B cell (primary cell): ENCODE data around the gene ID3. TPM values are rescaled to one million over a fixed set of nuclear protein-coding genes. Genes with fewer than 3 reads are reported as not detected.

Experiments used
- ATAC-seq: fragments of 200-7000 bp; cut with Tn5 transposase; one replicate; pipeline ENCODE4 v1.10.0; 2021; ENCODE audit warnings: low read depth, mild to moderate bottlenecking, moderate number of reproducible peaks, moderate library complexity
- CTCF ChIA-PET: fragments of 350-600 bp; sonication (Branson Sonifier 250); formaldehyde crosslinking; loops from one replicate; lab custom pipeline; 2021; ENCODE audit warnings: antibody characterized with exemption, inconsistent platforms; lab: Charles Lee
- POLR2A ChIA-PET: fragments of 350-600 bp; sonication (Branson Sonifier 250); formaldehyde crosslinking; loops from one replicate; lab custom pipeline; 2021; ENCODE audit warnings: antibody characterized with exemption; lab: Charles Lee
- DNase-seq: peaks from one replicate; pipeline ENCODE4 v3.0.0; 2013
- H2AFZ ChIP-seq: 2 replicates; pipeline ENCODE4 v1.6.1; 2012; ENCODE audit warnings: mild to moderate bottlenecking, low read depth, low read length; ENCODE audit not compliant: insufficient read depth, poor library complexity, severe bottlenecking
- H3K27ac ChIP-seq, 2 donors: 1 replicate in 1 of 2; 2 replicates in 1 of 2; pipeline ENCODE4 v1.5.1; 2012 to 2013; ENCODE audit warnings: low read length in 2 of 2, mild to moderate bottlenecking in 2 of 2, moderate library complexity in 1 of 2
- H3K27me3 ChIP-seq, 4 experiments: fragments of 200-600 bp in 1 of 4; sonication (generic) in 1 of 4; replicated peaks in 1 of 4; 1 replicate in 2 of 4; 2 replicates in 2 of 4; pipeline versions ENCODE4 v1.6.1 to v1.7.0; 2013 to 2016; ENCODE audit warnings: low read length in 3 of 4, mild to moderate bottlenecking in 2 of 4, mixed read lengths in 1 of 4, moderate library complexity in 1 of 4; ENCODE audit not compliant: insufficient read depth in 4 of 4, control insufficient read depth in 3 of 4; ENCODE audit errors: control extremely low read depth in 1 of 4
- H3K36me3 ChIP-seq, 2 experiments: replicated peaks in 1 of 2; 1 replicate in 1 of 2; 2 replicates in 1 of 2; pipeline versions ENCODE4 v1.6.1 to v1.7.1; 2013; ENCODE audit warnings: low read length in 1 of 2; ENCODE audit not compliant: insufficient read depth in 2 of 2, control insufficient read depth in 1 of 2; ENCODE audit errors: control extremely low read depth in 1 of 2, extremely low read depth in 1 of 2
- H3K4me1 ChIP-seq, 2 donors: fragments of 200-600 bp in 1 of 2; sonication (generic) in 1 of 2; 1 replicate in 1 of 2; 2 replicates in 1 of 2; pipeline versions ENCODE4 v1.5.1 to v1.6.1; 2013 to 2017; ENCODE audit warnings: low read length in 2 of 2; ENCODE audit not compliant: control insufficient read depth in 2 of 2, insufficient read depth in 2 of 2
- H3K4me2 ChIP-seq: replicated peaks from 2 replicates; pipeline ENCODE3; 2012; ENCODE audit warnings: mild to moderate bottlenecking, low read depth, low read length; ENCODE audit not compliant: poor library complexity, severe bottlenecking
- H3K4me3 ChIP-seq, 5 experiments: fragments of 200-600 bp in 1 of 5; sonication (generic) in 1 of 5; 1 replicate in 3 of 5; 2 replicates in 2 of 5; pipeline versions ENCODE4 v1.5.1 to v1.7.0; 2011 to 2016; ENCODE audit warnings: low read length in 4 of 5, mild to moderate bottlenecking in 4 of 5, low read depth in 2 of 5, control low read depth in 1 of 5, moderate library complexity in 1 of 5; ENCODE audit not compliant: insufficient read depth in 1 of 5; ENCODE audit errors: control extremely low read depth in 1 of 5, extremely low read depth in 1 of 5
- H3K79me2 ChIP-seq: fragments of 200-600 bp; sonication (generic); one replicate; pipeline ENCODE4 v1.6.0; 2016; ENCODE audit warnings: low read length; ENCODE audit not compliant: control insufficient read depth, insufficient read depth
- H3K9ac ChIP-seq: fragments of 200-600 bp; sonication (generic); 2 replicates; pipeline ENCODE4 v1.6.1; 2017; ENCODE audit warnings: mild to moderate bottlenecking, low read length, moderate library complexity
- H3K9me3 ChIP-seq, 3 donors: one replicate each; pipeline versions ENCODE4 v1.6.1 to v1.7.1; 2013; ENCODE audit warnings: low read length in 2 of 3; ENCODE audit not compliant: control insufficient read depth in 2 of 3, insufficient read depth in 1 of 3; ENCODE audit errors: control extremely low read depth in 1 of 3
- H4K20me1 ChIP-seq: 2 replicates; pipeline ENCODE4 v1.6.0; 2012; ENCODE audit warnings: mild to moderate bottlenecking, low read length; ENCODE audit not compliant: insufficient read depth, control insufficient read depth, poor library complexity, severe bottlenecking
- H3K27ac Mint-ChIP-seq: one replicate; pipeline ENCODE4 v1.8.0; 2021; ENCODE audit warnings: mixed read lengths
- H3K27me3 Mint-ChIP-seq: one replicate; pipeline ENCODE4 v1.8.0; 2021; ENCODE audit warnings: mixed read lengths
- H3K4me1 Mint-ChIP-seq: one replicate; pipeline ENCODE4 v1.8.0; 2021; ENCODE audit warnings: mixed read lengths
- H3K4me3 Mint-ChIP-seq: one replicate; pipeline ENCODE4 v1.8.0; 2021; ENCODE audit warnings: mixed read lengths
- H3K9me3 Mint-ChIP-seq: one replicate; pipeline ENCODE4 v1.8.0; 2022; ENCODE audit warnings: mixed read lengths; ENCODE audit not compliant: insufficient read depth
- EZH2 ChIP-seq: IDR thresholded peaks from 2 replicates; pipeline ENCODE4 v1.6.1; 2012; ENCODE audit warnings: borderline replicate concordance, low read depth, mild to moderate bottlenecking, moderate library complexity, low read length; ENCODE audit not compliant: insufficient read depth, poor library complexity, severe bottlenecking
- WGBS: methylation state at CpG from one replicate; pipeline ENCODE4 v1.1.5; 2013; ENCODE audit warnings: missing lambda C conversion rate; ENCODE audit not compliant: insufficient coverage; 5-methylcytosine and 5-hydroxymethylcytosine counted together
- intact Hi-C: fragments of 100-400 bp; cut with micrococcal nuclease; formaldehyde crosslinking; loops from one replicate; pipeline ENCODE4 v1.10.0; 2022
- polyA plus RNA-seq: library from polyadenylated mRNA; depleted of rRNA; stranded (reverse); fragments of >200 nt; gene quantifications from 2 replicates; pipeline ENCODE4 v1.2.3, GENCODE V29; 2012
- total RNA-seq, 2 donors: library from RNA; stranded (reverse); fragments of 120-200 nt in 1 of 2; gene quantifications; 1 replicate in 1 of 2; 2 replicates in 1 of 2; pipeline versions ENCODE4 v1.2.3 to v1.2.4, GENCODE V29; 2013 to 2022
- TF ChIP-seq, protein P1 (sequence below): fragments of 200-600 bp; IDR thresholded peaks from one replicate; pipeline ENCODE4 v1.8.0; 2022; ENCODE audit warnings: antibody characterized with exemption, mild to moderate bottlenecking

The ID3 gene
- total and polyA plus RNA-seq, 2 donors (not counting 1 experiment from before 2014, with no cell fraction given), result 212 to 367 TPM

DNA sequence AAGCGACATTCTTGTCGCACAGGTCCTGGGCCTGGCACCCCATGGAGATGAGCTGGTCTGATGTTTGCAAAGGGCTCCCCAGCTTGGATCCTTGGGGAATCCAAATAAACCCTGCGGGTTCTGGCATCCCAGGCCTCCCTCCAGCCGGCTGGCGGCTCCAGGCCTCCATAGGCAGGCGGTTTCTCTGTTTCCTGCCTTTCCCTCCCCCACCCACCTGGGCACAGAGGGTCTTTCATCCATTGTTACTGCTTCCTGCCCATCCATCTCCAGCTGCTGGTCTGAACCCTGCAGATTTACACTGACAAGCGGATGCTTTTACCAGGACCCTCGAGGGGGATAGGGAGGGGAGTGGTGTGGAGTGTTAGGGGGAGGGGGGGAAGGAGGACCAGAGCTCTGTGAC, 39.1 kb upstream of the ID3 start:
- TF ChIP-seq, protein P1, sequence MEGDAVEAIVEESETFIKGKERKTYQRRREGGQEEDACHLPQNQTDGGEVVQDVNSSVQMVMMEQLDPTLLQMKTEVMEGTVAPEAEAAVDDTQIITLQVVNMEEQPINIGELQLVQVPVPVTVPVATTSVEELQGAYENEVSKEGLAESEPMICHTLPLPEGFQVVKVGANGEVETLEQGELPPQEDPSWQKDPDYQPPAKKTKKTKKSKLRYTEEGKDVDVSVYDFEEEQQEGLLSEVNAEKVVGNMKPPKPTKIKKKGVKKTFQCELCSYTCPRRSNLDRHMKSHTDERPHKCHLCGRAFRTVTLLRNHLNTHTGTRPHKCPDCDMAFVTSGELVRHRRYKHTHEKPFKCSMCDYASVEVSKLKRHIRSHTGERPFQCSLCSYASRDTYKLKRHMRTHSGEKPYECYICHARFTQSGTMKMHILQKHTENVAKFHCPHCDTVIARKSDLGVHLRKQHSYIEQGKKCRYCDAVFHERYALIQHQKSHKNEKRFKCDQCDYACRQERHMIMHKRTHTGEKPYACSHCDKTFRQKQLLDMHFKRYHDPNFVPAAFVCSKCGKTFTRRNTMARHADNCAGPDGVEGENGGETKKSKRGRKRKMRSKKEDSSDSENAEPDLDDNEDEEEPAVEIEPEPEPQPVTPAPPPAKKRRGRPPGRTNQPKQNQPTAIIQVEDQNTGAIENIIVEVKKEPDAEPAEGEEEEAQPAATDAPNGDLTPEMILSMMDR, result no peak
- no peak for TF ChIP-seq EZH2
- Histone ChIP-seq H3K36me3 (no peaks in the 10 kb centered on the region), H3K27ac (peak overlapping the region; percentile 32 to 61), H3K79me2 (peaks cover 16% of the 10 kb centered on the region), H3K9me3 (no peaks in the 10 kb centered on the region), H2AFZ (peak overlapping the region; percentile 18), H3K4me1 (peaks cover 92 to 96% of the 10 kb centered on the region in 2 donors), H3K4me2 (peak overlapping the region; percentile 35), H3K4me3 (no peak overlapping the region), H3K27me3 (no peaks in the 10 kb centered on the region), H3K9ac (no peak overlapping the region), H4K20me1 (no peaks in the 10 kb centered on the region)
- Mint-ChIP-seq H3K27me3 (no peaks in the 10 kb centered on the region), H3K4me1 (peaks cover 87% of the 10 kb centered on the region), H3K4me3 (no peak overlapping the region), H3K9me3 (no peaks in the 10 kb centered on the region), H3K27ac (peak overlapping the region; percentile 65)
- ChIA-PET POLR2A (interaction anchor here (0.7 to 7.3 kb wide), 5 partner anchors 14 to 39 kb away, joined by 3 to 43 read pairs (median 5); partner anchors contain the start of gene ID3), CTCF (interaction anchor here (0.8 to 15.1 kb wide), 11 partner anchors 10 to 101 kb away, joined by 3 to 250 read pairs (median 4); partner anchors contain the start of gene ID3)
- ATAC-seq (no peak), DNase-seq (no peak)
- intact Hi-C loops, result no loop called here
- WGBS, result 15% methylated on average over 8 of the region's 8 CpGs

DNA sequence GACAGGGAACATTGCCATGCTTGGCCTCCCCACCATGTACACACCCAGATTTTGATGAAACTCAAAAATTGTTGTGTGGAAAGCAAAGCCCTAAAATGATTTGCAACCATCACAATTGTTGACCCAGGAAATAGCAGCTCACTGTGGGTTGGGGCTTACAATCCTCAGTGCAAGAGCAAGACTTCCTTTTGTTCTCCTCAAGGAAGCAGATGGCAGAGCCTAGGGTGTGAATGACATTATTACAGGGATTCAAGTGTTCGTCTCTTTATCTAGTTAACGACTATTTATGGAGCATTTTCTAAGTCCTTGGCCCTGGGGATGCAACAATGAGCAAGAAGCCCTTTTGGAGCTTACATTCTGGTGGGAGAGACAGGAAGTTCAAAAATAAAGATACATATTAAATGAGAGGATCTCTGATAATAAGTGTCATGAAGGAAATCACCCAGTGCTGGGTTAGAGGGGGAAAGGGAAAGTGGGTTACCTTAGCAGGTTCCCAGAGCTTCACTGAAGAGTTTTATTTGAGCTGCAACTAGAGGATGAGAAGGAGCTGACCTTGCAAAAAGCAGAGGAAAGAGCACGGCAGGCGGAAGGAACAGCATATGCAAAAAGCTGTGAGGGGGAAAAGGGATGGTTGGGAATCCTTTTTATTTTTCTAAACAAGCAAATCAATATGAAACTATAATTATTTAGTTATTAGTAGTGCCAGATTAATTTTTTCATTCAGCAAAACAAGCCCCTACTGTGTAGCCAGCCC, 38.5 kb upstream of the ID3 start:
- ATAC-seq (no peak), DNase-seq (no peak)
- Mint-ChIP-seq H3K4me1 (peaks cover 88% of the 10 kb centered on the region), H3K27ac (peak overlapping the region; percentile 85), H3K4me3 (peak overlapping the region; percentile 29), H3K9me3 (no peaks in the 10 kb centered on the region), H3K27me3 (no peaks in the 10 kb centered on the region)
- no peaks in the 10 kb centered on the region for H3K27me3 ChIP-seq
- TF ChIP-seq EZH2, result no peak
- TF ChIP-seq, protein P1, result no peak
- H3K27ac ChIP-seq, result peak overlapping the region; percentile 32 to 61
- ChIA-PET POLR2A (interaction anchor here (0.7 to 7.3 kb wide), 7 partner anchors 14 to 39 kb away, joined by 3 to 43 read pairs (median 3); partner anchors contain the start of gene ID3), CTCF (interaction anchor here (0.8 to 15.1 kb wide), 11 partner anchors 10 to 101 kb away, joined by 3 to 250 read pairs (median 4); partner anchors contain the start of gene ID3)
- no peaks in the 10 kb centered on the region for H3K9me3 ChIP-seq
- no peak overlapping the region for H3K4me3 ChIP-seq
- peak overlapping the region; percentile 31 for H2AFZ ChIP-seq
- no peaks in the 10 kb centered on the region for H4K20me1 ChIP-seq
- H3K4me2 ChIP-seq, result peak overlapping the region; percentile 35
- H3K36me3 ChIP-seq, result no peaks in the 10 kb centered on the region
- WGBS, result no CpG with 5 or more reads among the region's 4 CpGs
- peaks cover 16% of the 10 kb centered on the region for H3K79me2 ChIP-seq
- intact Hi-C loops, result no loop called here
- H3K4me1 ChIP-seq, result peaks cover 93 to 96% of the 10 kb centered on the region in 2 donors
- H3K9ac ChIP-seq, result no peak overlapping the region
